Esophagus muscularis mucosa (tissue), 4 donors: Measurements from ENCODE around the gene ATP10B.

Experiments
- CTCF ChIP-seq, 3 experiments: fragments of 200-600 bp in 2 of 3; fragments of 450-650 bp in 1 of 3; sonication (generic) in 2 of 3; IDR thresholded peaks; one replicate each; pipeline ENCODE4 v1.5.1; 2017 to 2019; ENCODE audit warnings: antibody characterized with exemption in 3 of 3, mild to moderate bottlenecking in 2 of 3, moderate library complexity in 1 of 3
- EP300 ChIP-seq: sonication (generic); formaldehyde crosslinking; IDR thresholded peaks from one replicate; pipeline ENCODE4 v1.6.1; 2017; ENCODE audit warnings: antibody characterized with exemption
- POLR2A ChIP-seq: fragments of 450-650 bp; IDR thresholded peaks from one replicate; pipeline ENCODE4 v1.6.1; 2017; ENCODE audit warnings: antibody characterized with exemption, moderate library complexity, mild to moderate bottlenecking, low read depth

GRCh38 chr5:160646033-160646432 lies 206.0 kb downstream of the ATP10B start:
- TF ChIP-seq POLR2A (no peak), EP300 (no peak), CTCF (IDR thresholded peaks at IDR 0.05) (no peak)
